Measurements from ENCODE around the gene RGS10. TPM values are rescaled to one million over a fixed set of nuclear protein-coding genes. Genes with fewer than 3 reads are reported as not detected.

The RGS10 gene
- total and polyA plus RNA-seq, 2 of the 8 experiments (the other 6 are each of a cell fraction or from before 2014, with no cell fraction given), result 5.5 to 13.1 TPM

GRCh38 chr10:119493155-119493554 is 49.4 kb downstream of the RGS10 start:
- FAIRE-seq (no peak), DNase-seq (ENCODE audit: low read depth in 1 of 2, low spot score in 2 of 2) (no peak)
- CTCF ChIA-PET (ENCODE audit: partially characterized antibody), result interaction anchor here (0.9 to 3.7 kb wide), 3 partner anchors 44 to 294 kb away, joined by 3 to 16 read pairs (median 4); no protein-coding TSS in a partner anchor
- no peak overlapping the region for H2BK120ac ChIP-seq (replicated peaks; ENCODE audit: low read depth, low read length)
- H4K8ac ChIP-seq (ENCODE audit: extremely low read depth, insufficient read depth, low read length), result no peak overlapping the region
- H2AK5ac ChIP-seq (ENCODE audit: low read depth, low read length), result no peak overlapping the region
- H3K9ac ChIP-seq (replicated peaks in 1 of 4; ENCODE audit: extremely low read depth in 1 of 4, low read depth in 3 of 4, low read length in 3 of 4), result no peak overlapping the region
- H3K18ac ChIP-seq (ENCODE audit: extremely low read depth, low read length), result no peak overlapping the region
- H2BK20ac ChIP-seq (ENCODE audit: low read length), result no peak overlapping the region
- no peak overlapping the region for H3K4me3 ChIP-seq (ENCODE audit: extremely low read depth in 1 of 4, insufficient read depth in 2 of 4, low read depth in 3 of 4, low read length in 4 of 4)
- no peak overlapping the region for H4K5ac ChIP-seq (ENCODE audit: insufficient read length, low read depth, low read length)
- no peak overlapping the region for H3K4me2 ChIP-seq (ENCODE audit: insufficient read depth in 1 of 2, low read depth in 2 of 2, low read length in 2 of 2)
- H3K79me1 ChIP-seq (ENCODE audit: low read depth, low read length), result no peaks in the 10 kb centered on the region; the same call in 1 of the 2 replicates
- H3K14ac ChIP-seq (ENCODE audit: insufficient read length), result no peak overlapping the region
- no peak overlapping the region for H2BK15ac ChIP-seq (ENCODE audit: low read length)
- H3K27me3 ChIP-seq (replicated peaks in 1 of 4; ENCODE audit: control insufficient read depth in 3 of 4, extremely low read depth in 1 of 4, insufficient read depth in 3 of 4, low read length in 3 of 4), result no peaks in the 10 kb centered on the region; a peak in 2 of 7 replicates
- H2BK12ac ChIP-seq (ENCODE audit: low read depth, low read length), result no peak overlapping the region
- H3K4me1 ChIP-seq (replicated peaks in 1 of 4; ENCODE audit: control insufficient read depth in 3 of 4, insufficient read depth in 4 of 4, low read length in 3 of 4), result peaks cover 0 to 4% (median 0%) of the 10 kb centered on the region in 4 experiments; a peak in 3 of 7 replicates
- no peak overlapping the region for H3K56ac ChIP-seq (replicated peaks; ENCODE audit: insufficient read length, low read depth, low read length)
- WGBS, 2 experiments (ENCODE audit: extremely low coverage in 1 of 2, insufficient coverage in 1 of 2, insufficient read length in 1 of 2, insufficient replicate concordance in 2 of 2, low coverage in 1 of 2, low lambda C conversion rate in 2 of 2, missing lambda C conversion rate in 1 of 2), result 86% methylated on average over 11 of the region's 11 CpGs; no CpG with 5 or more reads in 1 of the 2 experiments
- H4K20me1 ChIP-seq (replicated peaks in 1 of 2; ENCODE audit: control insufficient read depth in 1 of 2, insufficient read depth in 2 of 2, low read length in 2 of 2), result peaks cover 0 to 1% of the 10 kb centered on the region in 2 experiments
- POLR2A ChIA-PET (ENCODE audit: partially characterized antibody), result no interaction called here
- H3K9me3 ChIP-seq (ENCODE audit: insufficient read depth in 2 of 2, low read depth in 1 of 2, low read length in 1 of 2), result no peaks in the 10 kb centered on the region
- H2AFZ ChIP-seq (ENCODE audit: low read length), result no peak overlapping the region
- no peaks in the 10 kb centered on the region; the same call in 1 of the 2 replicates for H3K23me2 ChIP-seq (ENCODE audit: low read depth, low read length)
- no peak overlapping the region for H3K23ac ChIP-seq (ENCODE audit: insufficient read length)
- no peak overlapping the region for H4K91ac ChIP-seq (replicated peaks; ENCODE audit: insufficient read length, low read length)
- H3K36me3 ChIP-seq (ENCODE audit: control insufficient read depth in 2 of 4, insufficient read depth in 4 of 4, low read length in 3 of 4), result no peaks in the 10 kb centered on the region
- no peak overlapping the region for H3K4ac ChIP-seq (replicated peaks; ENCODE audit: insufficient read length, low read depth, low read length)
- H3K79me2 ChIP-seq (ENCODE audit: control insufficient read depth in 1 of 2, insufficient read depth in 2 of 2, low read length in 2 of 2), result no peaks in the 10 kb centered on the region
- no peak overlapping the region for H2BK5ac ChIP-seq (ENCODE audit: low read depth, low read length)
- H3K27ac ChIP-seq (ENCODE audit: low read depth, low read length), result no peak overlapping the region
- TF ChIP-seq ZNF274 (IDR thresholded peaks at IDR 0.05; ENCODE audit: borderline replicate concordance, extremely low read depth, low read length) (no peak), RXRA (IDR thresholded peaks at IDR 0.05; ENCODE audit: insufficient read depth, low read depth, low read length) (no peak), PHF8 (conservative IDR thresholded peaks at IDR 0.05; ENCODE audit: low read depth, low read length) (no peak), RFX5 (IDR thresholded peaks at IDR 0.05; ENCODE audit: borderline replicate concordance, low read depth, low read length) (no peak), KDM4A (IDR thresholded peaks at IDR 0.05; ENCODE audit: low read depth, low read length, severe bottlenecking) (no peak), TCF12 (IDR thresholded peaks at IDR 0.05; ENCODE audit: low read depth, low read length) (no peak), CTCF (IDR thresholded peaks at IDR 0.05; ENCODE audit: control extremely low read depth in 1 of 3, insufficient read depth in 1 of 3, low read depth in 1 of 3, low read length in 3 of 3) (no peak), NRF1 (IDR thresholded peaks at IDR 0.05; ENCODE audit: low read depth, low read length) (no peak), SIX5 (IDR thresholded peaks at IDR 0.05; ENCODE audit: low read depth, low read length) (no peak), POLR2A (IDR thresholded peaks at IDR 0.05; ENCODE audit: control extremely low read depth in 1 of 2, low read depth in 2 of 2, low read length in 2 of 2) (no peak), RAD21 (IDR thresholded peaks at IDR 0.05 in 1 of 2, conservative IDR thresholded peaks at IDR 0.05 in 1 of 2; ENCODE audit: low read depth in 2 of 2, low read length in 2 of 2) (no peak), CREB1 (IDR thresholded peaks at IDR 0.05) (no peak)

Measured in H1 (cell line).